SU-DHL-6 (cell line): ENCODE measurements around the gene EEFSEC.

Experiments
- EZH2phosphoT487 ChIP-seq: fragments of 200-600 bp; sonication (generic), shearing (Covaris generic); conservative IDR thresholded peaks from 2 replicates; pipeline ENCODE4 v1.6.1; 2018; ENCODE audit warnings: mild to moderate bottlenecking, antibody characterized with exemption, low read length, moderate library complexity, mixed read lengths
- TF ChIP-seq, protein P1 (sequence below): fragments of 200-600 bp; sonication (generic); IDR thresholded peaks from one replicate; pipeline ENCODE4 v1.5.1; 2017; ENCODE audit warnings: antibody characterized with exemption, mild to moderate bottlenecking, low read length, moderate library complexity; ENCODE audit not compliant: insufficient read depth, poor library complexity, severe bottlenecking

DNA sequence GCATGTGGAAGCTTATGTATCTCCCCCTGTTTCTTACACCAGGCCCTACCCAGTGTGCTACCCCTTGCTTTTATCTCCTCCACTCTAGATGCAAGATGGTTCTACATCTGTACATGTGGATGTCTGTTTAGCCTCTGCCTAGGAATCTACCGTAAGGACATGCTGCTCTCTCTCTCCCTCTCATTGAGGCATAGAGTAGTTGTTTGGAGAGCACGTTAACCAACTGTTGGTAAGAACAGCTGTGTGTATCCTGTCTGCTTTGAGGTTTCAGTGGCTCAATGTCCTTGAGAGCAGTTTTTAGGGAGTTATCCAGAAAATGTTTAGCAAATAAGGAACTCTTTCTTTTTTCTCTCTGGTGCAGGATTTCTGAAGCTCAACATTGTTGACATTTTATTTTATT lies 160.7 kb downstream of the EEFSEC start:
- TF ChIP-seq, protein P1, sequence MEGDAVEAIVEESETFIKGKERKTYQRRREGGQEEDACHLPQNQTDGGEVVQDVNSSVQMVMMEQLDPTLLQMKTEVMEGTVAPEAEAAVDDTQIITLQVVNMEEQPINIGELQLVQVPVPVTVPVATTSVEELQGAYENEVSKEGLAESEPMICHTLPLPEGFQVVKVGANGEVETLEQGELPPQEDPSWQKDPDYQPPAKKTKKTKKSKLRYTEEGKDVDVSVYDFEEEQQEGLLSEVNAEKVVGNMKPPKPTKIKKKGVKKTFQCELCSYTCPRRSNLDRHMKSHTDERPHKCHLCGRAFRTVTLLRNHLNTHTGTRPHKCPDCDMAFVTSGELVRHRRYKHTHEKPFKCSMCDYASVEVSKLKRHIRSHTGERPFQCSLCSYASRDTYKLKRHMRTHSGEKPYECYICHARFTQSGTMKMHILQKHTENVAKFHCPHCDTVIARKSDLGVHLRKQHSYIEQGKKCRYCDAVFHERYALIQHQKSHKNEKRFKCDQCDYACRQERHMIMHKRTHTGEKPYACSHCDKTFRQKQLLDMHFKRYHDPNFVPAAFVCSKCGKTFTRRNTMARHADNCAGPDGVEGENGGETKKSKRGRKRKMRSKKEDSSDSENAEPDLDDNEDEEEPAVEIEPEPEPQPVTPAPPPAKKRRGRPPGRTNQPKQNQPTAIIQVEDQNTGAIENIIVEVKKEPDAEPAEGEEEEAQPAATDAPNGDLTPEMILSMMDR: no peak
- no peak for TF ChIP-seq EZH2phosphoT487
